Activated naive CD4-positive, alpha-beta T cell treated with anti-CD3 and anti-CD28 coated beads for 36 hours (primary cell): ENCODE measurements around the gene FLVCR1. TPM values are rescaled to one million over a fixed set of nuclear protein-coding genes. Genes with fewer than 3 reads are reported as not detected.
"Not testable (repeated sequence)": the region's sequence is repeated elsewhere in the genome, so short reads cannot be mapped to it uniquely, and the experiment has no call there.

ENCODE experiments used
- CTCF ChIA-PET: fragments of 350-600 bp; sonication (Branson Sonifier 250); formaldehyde crosslinking; loops from one replicate; lab custom pipeline; 2021; ENCODE audit warnings: antibody characterized with exemption; lab: Charles Lee
- DNase-seq: peaks from one replicate; pipeline ENCODE4 v3.0.0-alpha.2; 2020
- H3K27ac Mint-ChIP-seq: one replicate; pipeline ENCODE4 v1.8.0; 2021; ENCODE audit warnings: mild to moderate bottlenecking, mixed read lengths
- H3K27me3 Mint-ChIP-seq: one replicate; pipeline ENCODE4 v1.8.0; 2021; ENCODE audit warnings: low read depth, mixed read lengths
- H3K36me3 Mint-ChIP-seq: one replicate; pipeline ENCODE4 v1.8.0; 2021; ENCODE audit warnings: low read depth, mixed read lengths
- H3K4me1 Mint-ChIP-seq: one replicate; pipeline ENCODE4 v1.8.0; 2021; ENCODE audit warnings: low read depth, mixed read lengths
- H3K4me3 Mint-ChIP-seq: one replicate; pipeline ENCODE4 v1.8.0; 2021; ENCODE audit warnings: mild to moderate bottlenecking, moderate library complexity, mixed read lengths
- H3K9me3 Mint-ChIP-seq: one replicate; pipeline ENCODE4 v1.8.0; 2021; ENCODE audit warnings: mixed read lengths
- intact Hi-C: fragments of 100-400 bp; cut with micrococcal nuclease; formaldehyde crosslinking; loops from one replicate; pipeline ENCODE4 v1.15.1; 2023
- total RNA-seq, 2 experiments: library from RNA; stranded (reverse); gene quantifications; one replicate each; pipeline ENCODE4 v1.2.3, GENCODE V29; 2021

The FLVCR1 gene
- total RNA-seq, 2 experiments from 2014 or later, result 6.0 to 7.3 TPM

DNA sequence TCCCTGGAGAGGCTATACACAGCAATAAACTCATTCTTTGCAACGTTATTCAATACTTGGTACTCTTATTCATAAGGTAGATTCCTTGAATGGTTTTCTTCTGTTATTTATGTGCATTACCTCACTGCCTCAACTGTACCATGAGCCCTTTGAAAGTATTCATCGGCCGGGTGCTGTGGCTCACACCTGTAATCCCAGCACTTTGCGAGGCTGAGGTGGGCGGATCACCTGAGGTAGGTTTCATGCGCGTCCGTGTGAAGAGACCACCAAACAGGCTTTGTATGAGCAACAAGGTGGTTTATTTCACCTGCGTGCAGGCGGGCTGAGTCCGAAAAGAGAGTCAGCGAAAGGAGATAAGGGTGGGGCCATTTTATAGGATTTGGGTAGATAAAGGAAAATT lies 50.0 kb downstream of the FLVCR1 start:
- DNase-seq, H3K4me1 Mint-ChIP-seq, H3K9me3 Mint-ChIP-seq, H3K27me3 Mint-ChIP-seq, intact Hi-C loops, H3K27ac Mint-ChIP-seq, H3K4me3 Mint-ChIP-seq, CTCF ChIA-PET, H3K36me3 Mint-ChIP-seq: not testable (repeated sequence)

DNA sequence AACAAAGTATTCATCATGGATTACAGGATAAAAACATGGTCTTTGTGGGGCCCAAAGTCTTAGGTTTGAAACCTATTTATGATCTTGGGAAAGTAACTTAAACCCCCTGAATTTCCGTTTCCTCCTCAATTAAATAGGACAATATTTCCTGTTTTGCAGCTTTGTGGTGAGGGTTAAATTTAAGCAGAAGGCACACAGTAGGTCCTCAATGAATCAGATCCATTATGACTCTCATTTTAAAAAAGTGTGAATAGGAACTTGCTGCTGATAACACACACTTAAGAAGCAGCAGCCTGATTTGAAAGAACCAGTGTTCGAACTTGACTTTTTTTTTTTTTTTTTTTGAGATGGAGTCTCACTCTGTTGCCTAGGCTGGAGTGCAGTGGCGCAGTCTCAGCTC lies 50.9 kb downstream of the FLVCR1 start:
- CTCF ChIA-PET, result no interaction called here
- no peak for DNase-seq
- Mint-ChIP-seq H3K27me3 (no peaks in the 10 kb centered on the region), H3K36me3 (no peaks in the 10 kb centered on the region), H3K4me1 (no peaks in the 10 kb centered on the region), H3K4me3 (no peak overlapping the region), H3K9me3 (no peaks in the 10 kb centered on the region), H3K27ac (no peak overlapping the region)
- intact Hi-C loops, result no loop called here

DNA sequence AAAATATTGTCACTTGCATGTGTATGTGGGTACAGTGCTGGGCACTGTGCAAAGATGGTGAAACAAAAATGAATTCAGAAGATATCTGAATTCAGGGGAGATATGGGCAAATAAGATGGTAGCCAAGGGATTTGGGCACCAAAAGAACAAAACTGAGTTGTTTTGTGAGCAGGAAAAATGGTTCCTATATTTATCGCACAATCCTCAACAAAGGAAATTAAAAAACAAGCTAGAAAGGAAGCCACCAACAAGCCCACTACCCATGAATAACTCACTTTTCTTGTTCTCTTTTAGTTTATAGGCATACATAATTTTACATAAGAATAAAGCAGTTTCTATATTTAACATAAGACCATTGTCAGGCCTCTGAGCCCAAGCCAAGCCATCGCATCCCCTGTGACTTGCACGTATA lies 51.6 kb downstream of the FLVCR1 start:
- no peak for DNase-seq
- Mint-ChIP-seq H3K36me3 (no peaks in the 10 kb centered on the region), H3K9me3 (no peaks in the 10 kb centered on the region), H3K4me3 (no peak overlapping the region), H3K4me1 (no peaks in the 10 kb centered on the region), H3K27ac (no peak overlapping the region), H3K27me3 (no peaks in the 10 kb centered on the region)
- intact Hi-C loops, result no loop called here
- CTCF ChIA-PET, result no interaction called here

DNA sequence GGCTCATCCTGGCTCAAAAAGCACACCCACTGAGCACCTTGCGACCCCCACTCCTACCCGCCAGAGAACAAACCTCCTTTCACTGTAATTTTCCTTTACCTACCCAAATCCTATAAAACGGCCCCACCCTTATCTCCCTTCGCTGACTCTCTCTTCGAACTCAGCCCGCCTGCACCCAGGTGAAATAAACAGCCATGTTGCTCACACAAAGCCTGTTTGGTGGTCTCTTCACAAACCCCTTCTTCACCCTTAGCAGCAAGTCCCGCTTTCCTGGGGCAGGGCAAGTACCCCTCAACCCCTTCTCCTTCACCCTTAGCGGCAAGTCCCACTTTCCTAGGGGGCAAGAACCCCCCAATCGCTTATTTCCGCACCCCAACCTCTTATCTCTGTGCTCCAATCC lies 52.1 kb downstream of the FLVCR1 start:
- H3K27me3 Mint-ChIP-seq, intact Hi-C loops, H3K9me3 Mint-ChIP-seq, CTCF ChIA-PET, H3K27ac Mint-ChIP-seq, H3K4me3 Mint-ChIP-seq, H3K4me1 Mint-ChIP-seq, DNase-seq, H3K36me3 Mint-ChIP-seq: not testable (repeated sequence)

DNA sequence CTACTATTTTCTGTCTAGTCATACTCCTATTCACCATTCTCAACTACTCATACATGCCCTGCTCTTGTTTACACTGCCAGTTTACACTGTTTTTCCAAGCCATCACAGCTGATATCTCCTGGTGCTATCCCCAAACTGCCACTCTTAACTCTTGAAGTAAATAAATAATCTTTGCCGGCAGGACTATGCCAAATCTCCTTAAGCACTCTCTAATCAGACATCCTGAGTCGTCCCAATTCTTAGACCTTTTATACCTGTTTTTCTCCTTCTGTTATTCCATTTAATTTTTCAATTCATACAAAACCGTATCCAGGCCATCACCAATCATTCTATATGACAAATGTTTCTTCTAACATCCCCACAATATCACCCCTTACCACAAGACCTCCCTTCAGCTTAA lies 55.6 kb downstream of the FLVCR1 start:
- H3K9me3 Mint-ChIP-seq, DNase-seq, H3K4me3 Mint-ChIP-seq, H3K27ac Mint-ChIP-seq, H3K36me3 Mint-ChIP-seq, H3K4me1 Mint-ChIP-seq, CTCF ChIA-PET, intact Hi-C loops, H3K27me3 Mint-ChIP-seq: not testable (repeated sequence)

DNA sequence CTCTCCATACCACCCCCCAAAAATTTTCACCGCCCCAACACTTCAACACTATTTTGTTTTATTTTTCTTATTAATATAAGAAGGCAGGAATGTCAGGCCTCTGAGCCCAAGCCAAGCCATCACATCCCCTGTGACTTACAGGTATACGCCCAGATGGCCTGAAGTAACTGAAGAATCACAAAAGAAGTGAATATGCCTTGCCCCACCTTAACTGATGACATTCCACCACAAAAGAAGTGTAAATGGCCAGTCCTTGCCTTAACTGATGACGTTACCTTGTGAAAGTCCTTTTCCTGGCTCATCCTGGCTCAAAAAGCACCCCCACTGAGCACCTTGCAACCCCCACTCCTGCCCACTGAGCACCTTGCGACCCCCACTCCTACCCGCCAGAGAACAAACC lies 56.0 kb downstream of the FLVCR1 start:
- H3K27me3 Mint-ChIP-seq, H3K4me3 Mint-ChIP-seq, CTCF ChIA-PET, H3K36me3 Mint-ChIP-seq, H3K27ac Mint-ChIP-seq, intact Hi-C loops, DNase-seq, H3K9me3 Mint-ChIP-seq, H3K4me1 Mint-ChIP-seq: not testable (repeated sequence)

DNA sequence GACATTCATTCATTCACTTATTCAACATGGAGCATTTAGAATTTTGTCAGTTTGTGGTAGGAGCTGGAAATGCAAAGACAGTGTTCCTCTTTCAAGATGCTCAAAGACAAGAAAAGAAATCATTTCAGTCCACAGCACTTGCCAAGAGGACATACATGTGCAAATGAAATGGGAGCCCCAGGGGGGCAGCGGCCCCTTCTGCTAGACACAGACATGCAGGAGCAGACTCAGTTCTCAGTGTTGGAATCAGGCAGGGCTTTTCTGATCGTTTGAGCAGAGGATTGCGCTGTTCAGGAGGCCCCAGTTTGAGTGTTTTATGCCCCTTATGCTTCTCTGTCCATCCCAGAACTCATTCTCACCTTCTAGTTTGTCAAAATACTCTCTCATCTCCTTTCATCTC lies 56.7 kb downstream of the FLVCR1 start:
- intact Hi-C loops, result no loop called here
- no peaks in the 10 kb centered on the region for H3K4me1 Mint-ChIP-seq
- H3K27ac Mint-ChIP-seq, result no peak overlapping the region
- no peak overlapping the region for H3K4me3 Mint-ChIP-seq
- no peaks in the 10 kb centered on the region for H3K36me3 Mint-ChIP-seq
- no peaks in the 10 kb centered on the region for H3K9me3 Mint-ChIP-seq
- CTCF ChIA-PET, result no interaction called here
- peaks cover 6% of the 10 kb centered on the region for H3K27me3 Mint-ChIP-seq
- DNase-seq, result no peak

DNA sequence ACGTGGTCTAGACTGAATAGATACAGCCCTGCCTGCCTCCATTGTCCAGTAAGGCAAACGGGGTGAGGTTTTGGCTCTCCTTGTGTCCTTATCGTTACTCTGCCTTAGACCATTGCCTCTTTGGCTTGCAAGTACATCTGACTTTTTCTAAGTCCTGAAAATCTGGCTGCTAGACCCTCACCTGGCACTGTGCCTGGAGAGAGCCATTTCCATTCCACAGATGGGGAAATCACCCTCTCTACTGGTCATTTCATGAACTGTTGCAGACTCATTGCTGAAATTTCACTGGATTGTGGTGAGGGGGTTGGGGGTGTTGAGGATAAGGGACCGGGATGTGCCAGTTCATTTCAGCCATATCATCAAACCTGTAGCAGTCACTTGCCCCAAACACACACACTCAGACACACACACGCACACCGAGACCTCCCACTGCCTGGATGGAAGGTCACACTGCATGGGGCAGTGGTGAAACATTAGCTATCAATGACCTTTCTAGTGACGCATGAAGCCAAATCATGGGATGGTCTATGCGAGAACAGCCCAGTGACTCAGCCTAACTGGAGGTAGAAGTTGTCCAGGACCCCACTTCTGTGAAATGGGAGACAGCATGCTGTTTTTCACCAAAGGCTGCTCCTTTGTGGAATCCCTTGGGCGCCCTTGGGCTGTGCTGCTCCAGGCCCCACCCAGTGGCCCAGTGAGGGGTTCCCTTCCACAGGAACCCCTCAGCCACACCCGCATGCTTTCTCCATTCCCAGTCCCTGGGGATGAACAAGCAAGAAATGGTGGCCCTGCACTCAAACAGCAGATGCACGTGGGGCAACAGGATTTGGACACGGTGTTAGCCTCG lies 57.4 kb downstream of the FLVCR1 start:
- DNase-seq, result no peak
- Mint-ChIP-seq H3K27me3 (peaks cover 6% of the 10 kb centered on the region), H3K4me1 (no peaks in the 10 kb centered on the region), H3K27ac (no peak overlapping the region), H3K9me3 (no peaks in the 10 kb centered on the region), H3K4me3 (no peak overlapping the region), H3K36me3 (no peaks in the 10 kb centered on the region)
- intact Hi-C loops, result no loop called here
- CTCF ChIA-PET, result interaction anchor here (1.4 kb wide), 1 partner anchor 14 kb away, joined by 4 read pairs; no protein-coding TSS in a partner anchor

DNA sequence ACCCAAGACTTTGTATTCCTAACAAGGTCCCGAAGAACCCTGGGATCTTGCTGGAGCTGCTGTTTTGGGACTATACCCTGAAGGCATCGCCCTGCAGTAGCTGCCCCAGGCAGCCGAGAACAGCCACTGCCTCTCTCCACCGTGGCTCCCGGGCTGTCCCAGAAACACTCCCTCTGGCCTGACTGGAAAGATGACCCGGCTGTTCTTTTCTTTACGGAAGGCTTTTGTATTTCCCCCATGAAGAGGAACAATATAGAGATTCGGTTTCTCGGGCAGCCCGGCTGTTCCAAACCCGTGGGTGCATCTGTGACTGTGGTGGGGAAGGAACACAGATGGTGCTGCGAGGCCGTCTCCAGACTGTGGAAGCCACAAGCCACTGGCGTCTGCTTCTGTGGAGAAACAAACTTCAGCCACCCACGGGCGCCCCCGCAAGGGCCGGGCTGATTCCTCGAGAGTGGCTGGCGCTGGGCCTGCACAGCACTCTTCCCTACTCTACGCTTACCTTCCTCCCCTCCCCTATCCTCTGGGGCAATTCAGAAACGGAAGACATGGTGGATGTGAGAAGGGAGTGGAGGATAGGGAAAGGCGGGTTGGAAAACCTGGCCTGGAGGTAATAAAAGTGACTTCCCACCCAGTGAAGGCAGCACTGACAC lies 58.5 kb downstream of the FLVCR1 start:
- intact Hi-C loops, result no loop called here
- Mint-ChIP-seq H3K4me3 (no peak overlapping the region), H3K4me1 (no peaks in the 10 kb centered on the region), H3K27ac (no peak overlapping the region), H3K9me3 (no peaks in the 10 kb centered on the region), H3K27me3 (peaks cover 6% of the 10 kb centered on the region), H3K36me3 (no peaks in the 10 kb centered on the region)
- CTCF ChIA-PET, result interaction anchor here (0.7 to 1.4 kb wide), 2 partner anchors 15 to 81 kb away, joined by 3 to 4 read pairs; no protein-coding TSS in a partner anchor
- DNase-seq, result no peak

DNA sequence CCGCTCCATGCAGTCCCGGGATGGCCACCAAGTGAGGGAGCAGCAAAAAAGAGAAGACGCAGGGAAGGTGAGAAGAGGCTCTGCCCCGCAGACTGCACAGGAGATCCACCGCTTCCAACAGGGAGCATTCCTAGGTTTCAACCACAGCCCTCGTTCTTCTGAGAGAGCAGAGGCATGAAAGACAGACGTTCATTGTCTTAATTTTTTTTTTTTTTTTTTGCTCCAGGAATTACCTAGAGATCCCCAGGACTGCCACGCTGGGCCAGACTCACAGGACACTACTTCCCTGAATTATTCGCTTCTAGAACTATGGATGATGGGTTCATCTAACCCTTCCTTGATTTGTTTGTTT lies 59.0 kb downstream of the FLVCR1 start:
- Mint-ChIP-seq H3K36me3 (no peaks in the 10 kb centered on the region), H3K4me3 (no peak overlapping the region), H3K27ac (no peak overlapping the region), H3K9me3 (no peaks in the 10 kb centered on the region), H3K27me3 (peaks cover 6% of the 10 kb centered on the region), H3K4me1 (no peaks in the 10 kb centered on the region)
- intact Hi-C loops, result no loop called here
- no peak for DNase-seq
- CTCF ChIA-PET, result no interaction called here

DNA sequence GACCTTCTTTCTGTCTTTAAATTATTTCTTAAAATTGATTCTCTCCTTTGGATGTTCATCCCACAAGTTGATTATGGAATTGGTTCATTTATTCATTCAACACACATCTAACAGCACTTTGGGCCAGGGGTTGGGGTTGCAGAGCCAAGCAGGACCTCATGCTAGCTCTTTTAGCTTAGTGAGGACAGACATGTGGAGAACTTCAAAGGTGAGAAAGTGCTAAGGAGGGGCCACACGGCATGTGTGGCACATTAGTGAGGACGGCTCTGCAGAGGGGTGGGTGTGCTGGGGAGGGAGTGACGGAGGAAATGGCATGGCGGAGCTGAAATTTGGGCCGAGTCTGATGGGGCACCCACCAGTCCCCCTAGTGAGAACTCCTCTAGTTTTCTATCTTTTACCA lies 59.8 kb downstream of the FLVCR1 start:
- Mint-ChIP-seq H3K4me1 (no peaks in the 10 kb centered on the region), H3K4me3 (no peak overlapping the region), H3K27me3 (peaks cover 6% of the 10 kb centered on the region), H3K9me3 (no peaks in the 10 kb centered on the region), H3K36me3 (no peaks in the 10 kb centered on the region), H3K27ac (no peak overlapping the region)
- CTCF ChIA-PET, result no interaction called here
- no peak for DNase-seq
- intact Hi-C loops, result no loop called here

DNA sequence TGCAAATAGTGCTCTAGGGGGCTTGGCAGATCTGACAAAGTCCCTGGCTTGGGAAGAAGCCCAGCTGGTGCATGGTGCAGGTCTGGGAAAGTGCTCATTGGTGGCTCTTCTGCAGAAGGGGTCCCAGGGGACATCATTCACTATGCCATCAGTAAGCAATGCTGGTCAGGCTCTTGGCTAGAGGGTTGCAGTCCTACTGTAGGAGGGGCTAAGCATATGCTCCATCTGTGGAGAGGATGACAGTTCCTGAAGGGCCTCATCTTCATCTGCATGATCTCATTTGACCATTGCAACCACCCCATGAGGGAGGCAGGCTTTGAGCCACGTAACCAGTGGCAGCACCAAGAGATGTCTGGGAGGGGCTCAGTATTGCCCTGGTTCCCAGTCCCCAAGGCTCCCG lies 60.7 kb downstream of the FLVCR1 start:
- Mint-ChIP-seq H3K36me3 (no peaks in the 10 kb centered on the region), H3K9me3 (no peaks in the 10 kb centered on the region), H3K27me3 (peaks cover 6% of the 10 kb centered on the region), H3K27ac (no peak overlapping the region), H3K4me3 (no peak overlapping the region), H3K4me1 (no peaks in the 10 kb centered on the region)
- intact Hi-C loops, result no loop called here
- DNase-seq, result no peak
- CTCF ChIA-PET, result no interaction called here

DNA sequence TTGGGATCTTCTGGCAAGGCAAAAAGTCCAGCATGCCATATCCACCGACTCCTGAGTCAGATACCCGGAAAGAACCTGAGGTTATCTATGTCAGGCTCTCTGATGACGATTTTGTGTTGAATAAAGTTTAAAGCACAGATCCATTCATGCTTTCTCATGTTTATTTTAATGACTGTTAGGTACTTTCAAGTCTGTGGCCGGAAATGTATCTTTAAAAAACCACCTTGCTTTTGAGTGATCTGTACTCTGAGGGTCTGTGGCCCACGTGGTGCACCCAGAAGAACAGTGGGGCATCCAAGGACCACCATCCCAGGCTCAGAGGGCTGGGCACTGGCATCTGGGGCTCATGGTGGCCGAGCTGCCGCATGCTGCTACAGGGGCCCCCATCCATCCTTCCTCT lies 62.2 kb downstream of the FLVCR1 start:
- no peak overlapping the region for H3K4me3 Mint-ChIP-seq
- H3K27me3 Mint-ChIP-seq, result peaks cover 10% of the 10 kb centered on the region
- no peak overlapping the region for H3K27ac Mint-ChIP-seq
- H3K9me3 Mint-ChIP-seq, result no peaks in the 10 kb centered on the region
- CTCF ChIA-PET, result interaction anchor here (1.4 kb wide), 1 partner anchor 75 kb away, joined by 4 read pairs; no protein-coding TSS in a partner anchor
- H3K36me3 Mint-ChIP-seq, result no peaks in the 10 kb centered on the region
- intact Hi-C loops, result no loop called here
- no peaks in the 10 kb centered on the region for H3K4me1 Mint-ChIP-seq
- no peak for DNase-seq
